ENCODE measurements around the gene SLC25A10.

The SLC25A10 gene

DNA sequence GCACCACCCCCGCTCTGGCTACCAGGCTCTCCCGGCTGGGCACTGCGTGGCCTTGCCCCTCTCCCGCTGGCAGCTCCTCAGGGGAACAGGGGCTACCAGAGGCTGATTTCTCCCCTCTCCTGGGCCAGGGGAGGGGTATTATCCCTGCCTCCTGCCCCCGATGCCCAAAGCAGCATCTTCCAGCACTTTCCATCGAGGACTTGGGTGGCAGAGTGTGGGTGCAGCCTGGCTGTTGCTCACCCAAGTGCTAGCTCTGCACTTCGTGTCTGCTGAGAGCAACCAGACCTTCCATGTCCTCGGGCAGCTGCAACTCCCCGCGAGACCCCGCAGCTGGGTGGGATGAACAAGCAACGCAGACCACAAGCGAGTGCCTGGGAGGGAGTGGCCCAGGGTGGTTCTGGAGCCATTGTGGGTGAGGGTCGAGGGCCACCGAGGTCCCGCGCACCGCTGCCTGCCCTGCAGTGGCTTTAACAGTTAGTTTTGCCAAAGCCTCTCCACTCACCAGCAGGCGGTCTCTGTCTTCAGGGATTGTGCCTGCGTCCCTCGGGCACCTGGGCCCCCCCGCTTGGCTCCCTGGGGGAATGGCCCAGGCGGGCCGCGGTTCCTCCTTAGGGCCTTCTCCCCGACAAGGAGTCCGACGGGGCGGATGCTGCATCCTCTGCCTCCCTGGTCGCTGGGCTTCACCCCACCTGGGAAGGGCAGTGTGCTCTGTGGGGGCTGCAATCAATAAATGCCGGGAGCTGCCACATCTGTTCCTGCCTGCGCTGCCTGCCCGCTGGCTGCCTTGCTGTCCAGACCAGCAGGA is 8.4 kb downstream of the SLC25A10 start:
- POLR2A ChIA-PET = interaction anchor here (1.0 to 6.5 kb wide), 3 partner anchors 8 to 96 kb away, joined by 3 to 55 read pairs (median 15); partner anchors contain the start of genes MRPL12 and SLC25A10
- CTCF ChIA-PET = interaction anchor here (0.5 kb wide), 1 partner anchor 298 kb away, joined by 3 read pairs; no protein-coding TSS in a partner anchor
- H3K4me3 ChIP-seq (ENCODE audit: low read depth, low read length) = no peak overlapping the region
- peaks cover 5% of the 10 kb centered on the region for H3K4me1 ChIP-seq (ENCODE audit: control insufficient read depth, insufficient read depth, low read length)
- peak overlapping the region; percentile 22; the same call in 1 of the 2 replicates for H3K27ac ChIP-seq (ENCODE audit: extremely low read depth, low read depth, low read length)
- no peaks in the 10 kb centered on the region for H3K9me3 ChIP-seq (ENCODE audit: control insufficient read depth, insufficient read depth, low read depth, low read length)
- TF ChIP-seq RBAK (tag by site-specific recombination; IDR thresholded peaks at IDR 0.05) (no peak), ZIC2 (tag by site-specific recombination; IDR thresholded peaks at IDR 0.05) (peak; percentile 54)
- H3K36me3 ChIP-seq (ENCODE audit: control insufficient read depth in 2 of 2, insufficient read depth in 1 of 2, low read length in 2 of 2) = peaks cover 9 to 49% of the 10 kb centered on the region in 2 experiments; a peak in 2 of 3 replicates

DNA sequence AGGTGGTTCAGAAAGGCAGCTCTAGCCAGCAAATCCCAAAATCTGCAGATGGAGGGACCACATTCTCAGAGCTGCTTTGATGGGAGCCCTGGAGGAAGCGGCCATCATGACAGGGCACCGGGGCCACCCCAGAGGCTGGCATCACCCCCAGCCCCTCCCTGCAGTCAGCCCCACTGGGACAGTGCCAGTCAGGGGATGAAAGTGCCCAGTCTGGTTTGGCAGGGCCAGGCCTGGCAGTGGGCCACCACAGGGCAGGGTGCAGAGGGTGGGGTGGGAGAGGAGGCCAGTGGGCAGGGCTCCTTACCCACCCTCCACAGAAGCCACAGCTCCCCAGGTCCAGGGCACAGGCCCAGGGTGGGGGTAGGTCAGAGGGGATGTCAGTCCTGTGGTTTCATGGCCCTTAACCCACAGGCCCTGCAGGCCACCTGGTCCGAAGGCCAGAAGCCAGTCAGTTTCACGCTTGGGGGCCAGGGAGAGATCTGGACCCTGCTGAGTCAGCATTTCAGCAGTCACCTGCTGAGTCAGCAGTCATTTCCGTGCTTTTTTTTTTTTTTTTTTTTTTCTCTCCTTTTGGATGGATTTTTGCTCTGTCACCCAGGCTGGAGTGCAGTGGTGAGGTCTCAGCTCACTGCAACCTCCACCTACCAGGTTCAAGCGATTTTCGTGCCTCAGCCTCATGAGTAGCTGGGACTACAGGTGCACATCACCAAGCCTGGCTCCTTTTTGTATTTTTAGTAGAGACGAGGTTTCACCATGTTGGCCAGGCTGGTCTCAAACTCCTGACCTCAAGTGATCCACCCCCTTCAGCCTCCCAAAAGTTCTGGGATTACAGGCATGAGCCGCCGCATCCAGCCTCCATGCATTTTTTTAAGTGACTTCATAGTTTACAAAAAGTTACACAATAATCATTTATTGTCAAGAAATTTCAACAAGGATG is 10.4 kb downstream of the SLC25A10 start:
- H3K4me3 ChIP-seq (ENCODE audit: low read depth, low read length) = no peak overlapping the region
- ChIA-PET POLR2A (interaction anchor here (0.6 to 6.5 kb wide), 8 partner anchors 10 to 298 kb away, joined by 3 to 55 read pairs (median 6); partner anchors contain the start of genes ARL16, HGS, MRPL12 and SLC25A10), CTCF (interaction anchor here (0.6 to 1.3 kb wide), 4 partner anchors 20 to 490 kb away, joined by 3 to 4 read pairs (median 4); no protein-coding TSS in a partner anchor)
- peaks cover 5% of the 10 kb centered on the region for H3K4me1 ChIP-seq (ENCODE audit: control insufficient read depth, insufficient read depth, low read length)
- H3K36me3 ChIP-seq (ENCODE audit: control insufficient read depth in 2 of 2, insufficient read depth in 1 of 2, low read length in 2 of 2) = peaks cover 9 to 29% of the 10 kb centered on the region in 2 experiments; a peak in 2 of 3 replicates
- no peak overlapping the region for H3K27ac ChIP-seq (ENCODE audit: extremely low read depth, low read depth, low read length)
- no peaks in the 10 kb centered on the region for H3K9me3 ChIP-seq (ENCODE audit: control insufficient read depth, insufficient read depth, low read depth, low read length)
- TF ChIP-seq, protein P1, sequence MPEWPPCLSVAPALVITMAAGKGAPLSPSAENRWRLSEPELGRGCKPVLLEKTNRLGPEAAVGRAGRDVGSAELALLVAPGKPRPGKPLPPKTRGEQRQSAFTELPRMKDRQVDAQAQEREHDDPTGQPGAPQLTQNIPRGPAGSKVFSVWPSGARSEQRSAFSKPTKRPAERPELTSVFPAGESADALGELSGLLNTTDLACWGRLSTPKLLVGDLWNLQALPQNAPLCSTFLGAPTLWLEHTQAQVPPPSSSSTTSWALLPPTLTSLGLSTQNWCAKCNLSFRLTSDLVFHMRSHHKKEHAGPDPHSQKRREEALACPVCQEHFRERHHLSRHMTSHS (tag by site-specific recombination; IDR thresholded peaks at IDR 0.05) = no peak
- TF ChIP-seq ZNF830 (tag by site-specific recombination; IDR thresholded peaks at IDR 0.05; ENCODE audit: low read depth) (no peak), MEIS1 (CRISPR knock-in tag; IDR thresholded peaks at IDR 0.05; ENCODE audit: borderline replicate concordance) (no peak), ZNF776 (tag by site-specific recombination; IDR thresholded peaks at IDR 0.05; ENCODE audit: borderline replicate concordance) (no peak), ZEB2 (tag by site-specific recombination; IDR thresholded peaks at IDR 0.05) (no peak), ZNF112 (tag by site-specific recombination; IDR thresholded peaks at IDR 0.05) (no peak), ZNF16 (tag by site-specific recombination; IDR thresholded peaks at IDR 0.05; ENCODE audit: low read depth) (no peak), EGR2 (tag by site-specific recombination; IDR thresholded peaks at IDR 0.05; ENCODE audit: low read depth) (no peak), ZNF629 (tag by site-specific recombination; IDR thresholded peaks at IDR 0.05) (no peak), ZNF624 (tag by site-specific recombination; IDR thresholded peaks at IDR 0.05) (no peak), ZNF585B (tag by site-specific recombination; IDR thresholded peaks at IDR 0.05) (no peak), HOXC10 (CRISPR knock-in tag; IDR thresholded peaks at IDR 0.05) (0 out of 2 replicates have a peak, but pooled peaks have one; percentile 60), ZNF843 (tag by site-specific recombination; IDR thresholded peaks at IDR 0.05) (no peak), ZNF23 (tag by site-specific recombination; IDR thresholded peaks at IDR 0.05; ENCODE audit: borderline replicate concordance) (no peak), ZNF600 (tag by site-specific recombination; IDR thresholded peaks at IDR 0.05) (no peak), SP3 (tag by site-specific recombination; IDR thresholded peaks at IDR 0.05) (no peak), ZSCAN16 (tag by site-specific recombination; IDR thresholded peaks at IDR 0.05) (no peak), ZNF777 (tag by site-specific recombination; IDR thresholded peaks at IDR 0.05; ENCODE audit: borderline replicate concordance) (no peak)
- TF ChIP-seq, protein P2, sequence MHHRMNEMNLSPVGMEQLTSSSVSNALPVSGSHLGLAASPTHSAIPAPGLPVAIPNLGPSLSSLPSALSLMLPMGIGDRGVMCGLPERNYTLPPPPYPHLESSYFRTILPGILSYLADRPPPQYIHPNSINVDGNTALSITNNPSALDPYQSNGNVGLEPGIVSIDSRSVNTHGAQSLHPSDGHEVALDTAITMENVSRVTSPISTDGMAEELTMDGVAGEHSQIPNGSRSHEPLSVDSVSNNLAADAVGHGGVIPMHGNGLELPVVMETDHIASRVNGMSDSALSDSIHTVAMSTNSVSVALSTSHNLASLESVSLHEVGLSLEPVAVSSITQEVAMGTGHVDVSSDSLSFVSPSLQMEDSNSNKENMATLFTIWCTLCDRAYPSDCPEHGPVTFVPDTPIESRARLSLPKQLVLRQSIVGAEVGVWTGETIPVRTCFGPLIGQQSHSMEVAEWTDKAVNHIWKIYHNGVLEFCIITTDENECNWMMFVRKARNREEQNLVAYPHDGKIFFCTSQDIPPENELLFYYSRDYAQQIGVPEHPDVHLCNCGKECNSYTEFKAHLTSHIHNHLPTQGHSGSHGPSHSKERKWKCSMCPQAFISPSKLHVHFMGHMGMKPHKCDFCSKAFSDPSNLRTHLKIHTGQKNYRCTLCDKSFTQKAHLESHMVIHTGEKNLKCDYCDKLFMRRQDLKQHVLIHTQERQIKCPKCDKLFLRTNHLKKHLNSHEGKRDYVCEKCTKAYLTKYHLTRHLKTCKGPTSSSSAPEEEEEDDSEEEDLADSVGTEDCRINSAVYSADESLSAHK (tag by site-specific recombination; IDR thresholded peaks at IDR 0.05) = no peak
- TF ChIP-seq, protein P3, sequence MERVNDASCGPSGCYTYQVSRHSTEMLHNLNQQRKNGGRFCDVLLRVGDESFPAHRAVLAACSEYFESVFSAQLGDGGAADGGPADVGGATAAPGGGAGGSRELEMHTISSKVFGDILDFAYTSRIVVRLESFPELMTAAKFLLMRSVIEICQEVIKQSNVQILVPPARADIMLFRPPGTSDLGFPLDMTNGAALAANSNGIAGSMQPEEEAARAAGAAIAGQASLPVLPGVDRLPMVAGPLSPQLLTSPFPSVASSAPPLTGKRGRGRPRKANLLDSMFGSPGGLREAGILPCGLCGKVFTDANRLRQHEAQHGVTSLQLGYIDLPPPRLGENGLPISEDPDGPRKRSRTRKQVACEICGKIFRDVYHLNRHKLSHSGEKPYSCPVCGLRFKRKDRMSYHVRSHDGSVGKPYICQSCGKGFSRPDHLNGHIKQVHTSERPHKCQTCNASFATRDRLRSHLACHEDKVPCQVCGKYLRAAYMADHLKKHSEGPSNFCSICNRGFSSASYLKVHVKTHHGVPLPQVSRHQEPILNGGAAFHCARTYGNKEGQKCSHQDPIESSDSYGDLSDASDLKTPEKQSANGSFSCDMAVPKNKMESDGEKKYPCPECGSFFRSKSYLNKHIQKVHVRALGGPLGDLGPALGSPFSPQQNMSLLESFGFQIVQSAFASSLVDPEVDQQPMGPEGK (tag by site-specific recombination; IDR thresholded peaks at IDR 0.05) = peak; percentile 24
- TF ChIP-seq, protein P4, sequence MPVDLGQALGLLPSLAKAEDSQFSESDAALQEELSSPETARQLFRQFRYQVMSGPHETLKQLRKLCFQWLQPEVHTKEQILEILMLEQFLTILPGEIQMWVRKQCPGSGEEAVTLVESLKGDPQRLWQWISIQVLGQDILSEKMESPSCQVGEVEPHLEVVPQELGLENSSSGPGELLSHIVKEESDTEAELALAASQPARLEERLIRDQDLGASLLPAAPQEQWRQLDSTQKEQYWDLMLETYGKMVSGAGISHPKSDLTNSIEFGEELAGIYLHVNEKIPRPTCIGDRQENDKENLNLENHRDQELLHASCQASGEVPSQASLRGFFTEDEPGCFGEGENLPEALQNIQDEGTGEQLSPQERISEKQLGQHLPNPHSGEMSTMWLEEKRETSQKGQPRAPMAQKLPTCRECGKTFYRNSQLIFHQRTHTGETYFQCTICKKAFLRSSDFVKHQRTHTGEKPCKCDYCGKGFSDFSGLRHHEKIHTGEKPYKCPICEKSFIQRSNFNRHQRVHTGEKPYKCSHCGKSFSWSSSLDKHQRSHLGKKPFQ (tag by site-specific recombination; IDR thresholded peaks at IDR 0.05) = no peak
